Stimulated activated naive CD8-positive, alpha-beta T cell treated with anti-CD3 and anti-CD28 coated beads, Interleukin-15, Interleukin-2, amounts not matched to agents 100 ng/mL and 50 ng/mL, for 24 hours (primary cell): Measurements from ENCODE around the gene SGMS2.
"Not testable (repeated sequence)": the region's sequence is repeated elsewhere in the genome, so short reads cannot be mapped to it uniquely, and the experiment has no call there.

ENCODE experiments used
- H3K27ac Mint-ChIP-seq: one replicate; pipeline ENCODE4 v1.8.0; 2021; ENCODE audit warnings: mild to moderate bottlenecking, mixed read lengths
- H3K27me3 Mint-ChIP-seq: one replicate; pipeline ENCODE4 v1.8.0; 2021; ENCODE audit warnings: mixed read lengths
- H3K36me3 Mint-ChIP-seq: one replicate; pipeline ENCODE4 v1.8.0; 2021; ENCODE audit warnings: low read depth, mixed read lengths
- H3K4me1 Mint-ChIP-seq: one replicate; pipeline ENCODE4 v1.8.0; 2021; ENCODE audit warnings: low read depth, mixed read lengths
- H3K4me3 Mint-ChIP-seq: one replicate; pipeline ENCODE4 v1.8.0; 2021; ENCODE audit warnings: mild to moderate bottlenecking, mixed read lengths
- H3K9me3 Mint-ChIP-seq: one replicate; pipeline ENCODE4 v1.8.0; 2021; ENCODE audit warnings: mixed read lengths

Gene SGMS2

DNA sequence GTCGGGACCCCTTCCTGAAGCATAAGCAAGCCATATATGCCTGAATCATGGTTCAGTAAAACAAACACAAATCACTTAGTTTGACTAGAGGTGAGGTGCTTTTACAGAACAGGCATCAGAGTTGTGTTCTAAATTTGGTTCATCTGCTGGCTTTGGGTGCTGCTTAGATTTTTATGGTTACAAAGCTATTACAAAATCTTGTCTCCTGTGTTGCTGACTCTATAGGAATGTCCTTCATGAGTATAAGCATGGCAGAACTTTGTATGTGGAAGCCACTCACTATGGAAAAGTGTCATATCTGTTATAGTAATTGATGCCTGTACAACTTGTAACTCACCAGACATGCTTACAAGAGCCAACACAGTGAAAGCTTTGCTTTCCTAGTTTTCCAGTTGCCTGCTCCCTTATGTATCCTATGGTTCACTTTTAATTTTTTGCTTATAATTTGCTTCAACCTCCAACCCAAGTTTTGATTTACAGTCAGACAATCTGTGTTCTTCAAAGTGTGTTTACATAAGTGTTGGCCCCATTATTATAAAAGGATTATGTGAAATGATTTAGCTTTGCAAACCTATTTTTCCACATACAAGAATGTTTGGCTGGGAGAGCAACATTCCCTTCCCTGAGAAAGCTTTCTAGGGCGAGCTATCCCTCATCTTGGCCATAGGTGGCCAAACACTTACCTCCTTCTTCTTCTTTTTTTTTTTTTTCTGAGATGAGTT is 76.6 kb downstream of the SGMS2 start:
- no peak overlapping the region for H3K27ac Mint-ChIP-seq
- peaks cover 39% of the 10 kb centered on the region for H3K27me3 Mint-ChIP-seq
- no peak overlapping the region for H3K4me3 Mint-ChIP-seq
- peaks cover 7% of the 10 kb centered on the region for H3K9me3 Mint-ChIP-seq
- H3K4me1 Mint-ChIP-seq: no peaks in the 10 kb centered on the region
- peaks cover 6% of the 10 kb centered on the region for H3K36me3 Mint-ChIP-seq

DNA sequence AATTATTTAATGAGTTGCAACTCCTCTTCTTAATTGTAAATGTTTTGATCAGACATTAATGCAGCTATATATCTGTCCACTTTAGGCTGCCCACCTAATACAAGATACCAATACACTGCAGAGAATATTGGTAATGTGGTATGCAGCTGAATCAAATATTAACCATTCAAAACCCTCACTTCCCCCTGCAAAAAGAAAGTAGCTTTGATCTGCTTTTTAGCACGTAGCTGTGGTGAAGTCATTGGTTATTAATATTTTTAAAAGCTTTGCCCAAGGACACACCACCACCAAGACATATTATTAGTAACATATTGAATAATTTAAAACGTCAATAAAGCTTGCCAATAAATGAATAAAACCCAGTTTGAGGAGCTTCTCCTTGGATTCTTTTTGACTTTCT is 78.0 kb downstream of the SGMS2 start:
- H3K4me1 Mint-ChIP-seq: no peaks in the 10 kb centered on the region
- H3K27ac Mint-ChIP-seq: no peak overlapping the region
- H3K4me3 Mint-ChIP-seq: no peak overlapping the region
- peaks cover 7% of the 10 kb centered on the region for H3K9me3 Mint-ChIP-seq
- H3K27me3 Mint-ChIP-seq: peaks cover 34% of the 10 kb centered on the region
- peaks cover 6% of the 10 kb centered on the region for H3K36me3 Mint-ChIP-seq

DNA sequence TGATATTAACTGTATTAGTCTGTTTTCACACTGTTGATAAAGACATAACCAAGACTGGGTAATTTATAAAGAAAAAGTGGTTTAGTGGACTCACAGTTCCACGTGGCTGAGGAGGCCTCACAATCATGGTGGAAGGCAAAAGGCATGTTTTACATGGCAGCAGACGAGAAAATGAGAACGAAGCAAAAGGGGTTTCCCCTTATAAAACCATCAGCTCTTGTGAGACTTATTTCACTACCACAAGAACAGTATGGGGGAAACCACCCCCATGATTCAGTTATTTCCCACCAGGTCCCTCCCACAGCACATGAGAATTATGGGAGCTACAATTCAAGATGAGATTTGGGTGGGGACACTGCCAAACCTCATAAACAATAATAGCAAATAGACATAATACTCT is 80.3 kb downstream of the SGMS2 start:
- not testable (repeated sequence) for H3K4me3 Mint-ChIP-seq, H3K4me1 Mint-ChIP-seq, H3K27ac Mint-ChIP-seq, H3K36me3 Mint-ChIP-seq, H3K9me3 Mint-ChIP-seq
- H3K27me3 Mint-ChIP-seq: peaks cover 24% of the 10 kb centered on the region

DNA sequence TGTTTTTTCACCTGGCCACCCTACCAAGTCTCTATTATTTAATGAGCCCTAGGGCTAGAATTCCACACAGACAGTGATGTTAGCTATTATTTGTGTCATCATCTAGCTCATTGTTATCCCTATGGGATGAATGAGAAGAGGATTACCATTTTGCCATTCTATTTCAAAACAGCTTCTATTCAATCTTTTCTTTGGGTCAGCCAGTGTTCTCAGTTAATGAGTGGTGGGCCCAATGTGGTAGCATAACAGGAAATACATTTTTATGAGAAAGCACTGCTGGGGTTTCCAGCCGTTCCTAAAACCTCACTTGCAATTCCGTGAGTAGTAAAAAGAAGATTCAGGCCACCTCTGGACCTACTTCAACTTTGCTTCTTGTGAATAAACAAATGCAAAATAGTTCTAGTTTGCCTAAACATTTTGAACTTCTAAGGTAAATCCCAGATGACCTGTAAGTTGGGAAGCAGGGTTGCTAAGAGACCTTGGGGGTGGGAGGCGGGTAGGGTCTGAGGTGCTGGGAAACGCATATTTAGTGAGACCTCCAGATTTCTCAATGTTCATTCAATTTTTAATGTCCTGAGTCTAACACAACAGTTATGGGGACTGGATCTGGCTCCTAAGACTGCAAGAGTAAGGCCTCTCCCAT is 81.8 kb downstream of the SGMS2 start:
- no peaks in the 10 kb centered on the region for H3K4me1 Mint-ChIP-seq
- peaks cover 6% of the 10 kb centered on the region for H3K36me3 Mint-ChIP-seq
- no peak overlapping the region for H3K4me3 Mint-ChIP-seq
- H3K9me3 Mint-ChIP-seq: peaks cover 7% of the 10 kb centered on the region
- no peak overlapping the region for H3K27ac Mint-ChIP-seq
- peaks cover 15% of the 10 kb centered on the region for H3K27me3 Mint-ChIP-seq

DNA sequence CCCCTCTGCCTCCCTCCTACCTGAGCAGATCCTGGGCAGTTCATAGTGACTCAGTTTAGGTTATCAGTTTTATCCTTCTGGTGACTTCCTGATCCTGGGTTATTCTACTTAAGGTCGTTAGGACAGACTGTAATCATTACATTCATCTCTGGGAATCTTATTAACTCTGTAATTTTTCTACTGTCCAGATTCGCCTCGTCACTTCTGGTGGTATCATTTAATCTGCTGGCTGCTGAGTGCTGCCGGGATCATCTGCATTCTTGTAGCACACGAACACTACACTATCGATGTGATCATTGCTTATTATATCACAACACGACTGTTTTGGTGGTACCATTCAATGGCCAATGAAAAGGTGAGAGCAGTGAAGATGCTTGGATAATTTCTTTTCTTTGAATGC is 83.6 kb downstream of the SGMS2 start:
- H3K4me1 Mint-ChIP-seq: no peaks in the 10 kb centered on the region
- peaks cover 6% of the 10 kb centered on the region for H3K36me3 Mint-ChIP-seq
- H3K27me3 Mint-ChIP-seq: peaks cover 10% of the 10 kb centered on the region
- H3K4me3 Mint-ChIP-seq: no peak overlapping the region
- no peak overlapping the region for H3K27ac Mint-ChIP-seq
- H3K9me3 Mint-ChIP-seq: peaks cover 7% of the 10 kb centered on the region

DNA sequence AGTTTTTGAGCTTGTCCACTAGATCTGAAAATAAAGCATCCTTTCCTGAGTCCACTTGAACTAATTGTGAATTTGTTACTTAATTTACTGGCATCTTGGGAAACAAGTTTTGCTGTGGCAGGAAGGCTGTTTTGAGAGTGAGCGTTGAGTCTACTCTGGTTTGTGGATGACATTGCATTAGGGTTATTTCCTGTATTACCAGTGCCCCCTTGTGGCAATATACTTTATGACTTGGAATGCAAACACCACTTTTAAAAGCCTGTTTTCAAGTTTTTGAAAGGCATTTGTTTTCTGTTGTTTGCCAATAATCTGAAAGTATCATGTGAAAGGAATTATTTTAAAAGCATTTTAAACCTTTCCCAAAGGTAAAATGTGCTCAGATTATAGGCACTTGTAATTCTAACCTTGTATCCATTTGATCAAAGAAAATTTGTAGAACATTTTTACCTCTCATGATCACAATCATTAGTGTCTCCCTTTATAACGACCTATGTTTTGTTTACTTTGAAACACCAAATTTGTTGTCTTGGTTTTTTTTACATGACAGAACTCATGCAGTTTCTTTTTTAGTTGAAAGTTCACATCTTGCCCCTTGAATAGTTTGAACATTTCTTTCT is 88.7 kb downstream of the SGMS2 start:
- Mint-ChIP-seq H3K27ac (no peak overlapping the region), H3K36me3 (no peaks in the 10 kb centered on the region), H3K9me3 (no peaks in the 10 kb centered on the region)

DNA sequence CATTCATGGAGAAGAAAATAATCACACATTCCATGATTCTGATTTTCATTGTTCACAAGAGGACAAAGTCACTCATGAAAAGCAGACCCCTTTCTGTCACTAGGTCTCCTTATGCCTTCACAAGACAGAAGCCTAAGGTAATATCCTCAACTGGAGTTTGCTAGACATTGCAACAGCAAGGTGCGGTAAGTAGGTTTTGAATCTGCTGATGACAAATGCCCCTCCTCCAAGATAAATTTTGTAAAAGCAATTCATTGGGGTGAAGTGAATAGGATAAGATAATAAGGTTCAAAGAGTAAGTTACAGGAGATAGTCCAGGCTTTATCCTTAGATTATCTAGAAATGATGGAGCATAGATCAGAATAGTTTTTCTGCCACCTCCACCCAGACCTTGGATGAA is 90.5 kb downstream of the SGMS2 start:
- H3K27ac Mint-ChIP-seq: no peak overlapping the region
- H3K36me3 Mint-ChIP-seq: peaks cover 5% of the 10 kb centered on the region
- no peaks in the 10 kb centered on the region for H3K4me1 Mint-ChIP-seq
- H3K27me3 Mint-ChIP-seq: peaks cover 14% of the 10 kb centered on the region
- no peak overlapping the region for H3K4me3 Mint-ChIP-seq
- peaks cover 4% of the 10 kb centered on the region for H3K9me3 Mint-ChIP-seq

More for the DNA sequence above, 88.7 kb downstream of the SGMS2 start:
- Mint-ChIP-seq H3K27me3 (peaks cover 5% of the 10 kb centered on the region), H3K4me3 (no peak overlapping the region), H3K4me1 (no peaks in the 10 kb centered on the region)

DNA sequence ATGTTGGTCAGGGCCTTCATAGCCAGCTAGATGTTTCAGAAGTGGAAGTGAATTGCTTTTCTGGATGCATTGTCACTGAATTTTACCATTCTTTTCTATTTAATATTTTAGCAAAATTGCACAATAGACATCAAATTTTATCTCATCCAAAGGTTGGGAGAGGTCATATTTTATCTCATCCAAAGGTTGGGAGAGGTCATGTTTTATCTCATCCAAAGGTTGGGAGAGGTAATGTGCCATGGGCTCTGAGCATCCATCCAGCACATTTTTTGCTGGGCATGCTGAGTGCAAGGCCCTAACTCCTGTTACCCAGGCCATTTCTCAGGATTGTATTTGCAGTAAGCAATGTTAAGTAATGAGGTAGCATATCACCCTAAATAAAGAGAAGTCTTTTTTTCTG is 91.9 kb downstream of the SGMS2 start:
- H3K36me3 Mint-ChIP-seq: peaks cover 5% of the 10 kb centered on the region
- H3K9me3 Mint-ChIP-seq: peaks cover 4% of the 10 kb centered on the region
- peaks cover 18% of the 10 kb centered on the region for H3K27me3 Mint-ChIP-seq
- no peaks in the 10 kb centered on the region for H3K4me1 Mint-ChIP-seq
- H3K4me3 Mint-ChIP-seq: no peak overlapping the region
- H3K27ac Mint-ChIP-seq: no peak overlapping the region

DNA sequence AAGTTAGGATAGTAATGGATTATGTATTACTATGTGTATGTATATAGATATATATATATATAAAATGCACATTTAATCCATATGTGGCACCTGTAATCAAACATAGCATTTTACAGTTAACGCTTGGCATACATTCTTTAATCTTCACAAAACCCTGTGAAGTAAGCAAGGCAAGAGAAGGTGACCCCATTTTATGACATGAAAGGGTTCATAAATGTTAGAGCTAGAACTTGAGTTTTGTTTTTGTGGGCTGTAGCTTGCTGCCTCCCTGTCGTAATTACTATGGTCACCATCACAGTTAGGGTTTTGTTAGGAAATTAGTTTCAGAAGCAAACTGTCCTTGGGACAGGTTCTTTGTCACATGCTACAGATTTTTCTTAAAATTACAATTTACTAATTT is 92.8 kb downstream of the SGMS2 start:
- Mint-ChIP-seq H3K9me3 (peaks cover 4% of the 10 kb centered on the region), H3K36me3 (peaks cover 5% of the 10 kb centered on the region), H3K4me1 (no peaks in the 10 kb centered on the region), H3K27me3 (peaks cover 18% of the 10 kb centered on the region), H3K27ac (no peak overlapping the region), H3K4me3 (no peak overlapping the region)

DNA sequence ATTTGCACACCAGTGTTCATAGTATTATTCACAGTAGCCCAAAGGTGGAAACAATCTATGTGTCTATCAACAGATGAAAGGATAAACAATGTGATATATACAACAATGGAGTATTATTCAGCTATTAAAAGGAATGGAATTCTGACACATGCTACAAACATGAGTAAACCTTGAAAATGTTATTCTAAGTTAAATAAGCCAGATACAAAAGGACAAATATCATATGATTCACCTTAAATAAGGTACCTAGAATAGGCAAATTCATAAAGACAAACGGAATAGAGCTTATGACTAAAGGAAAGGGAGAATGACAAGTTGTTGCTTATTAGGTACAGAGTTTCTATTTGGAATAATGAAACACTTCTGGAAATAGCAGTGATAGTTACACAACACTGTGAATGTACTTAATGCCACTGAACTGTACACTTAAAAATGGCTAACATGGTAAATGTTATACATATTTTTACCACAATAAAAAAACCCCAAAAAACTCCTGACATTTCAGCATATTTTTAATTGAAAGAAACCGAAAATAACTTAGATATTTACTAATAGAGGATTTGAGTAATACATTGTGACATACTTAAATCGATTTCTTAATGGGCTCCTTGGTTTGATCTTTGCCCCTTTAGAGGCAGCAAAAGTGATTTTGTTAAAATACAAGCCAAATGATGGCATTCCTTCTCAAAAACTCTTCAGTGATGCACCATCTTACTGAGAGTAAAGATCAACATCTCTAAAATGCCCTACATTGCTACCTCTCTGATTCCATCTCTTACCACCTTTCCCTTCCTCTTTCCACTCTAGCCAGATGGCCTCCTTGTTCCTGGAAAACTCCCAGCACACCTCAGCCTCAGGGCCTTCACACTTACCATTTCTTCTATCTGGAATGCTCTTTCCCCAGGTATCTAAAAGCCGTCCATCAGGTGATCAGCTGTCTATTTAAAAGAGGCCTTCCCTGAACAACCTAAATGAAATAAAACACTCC is 98.0 kb downstream of the SGMS2 start:
- H3K9me3 Mint-ChIP-seq: peaks cover 4% of the 10 kb centered on the region
- no peak overlapping the region for H3K27ac Mint-ChIP-seq
- no peaks in the 10 kb centered on the region for H3K4me1 Mint-ChIP-seq
- H3K4me3 Mint-ChIP-seq: no peak overlapping the region
- H3K36me3 Mint-ChIP-seq: peaks cover 5% of the 10 kb centered on the region
- peaks cover 18% of the 10 kb centered on the region for H3K27me3 Mint-ChIP-seq

DNA sequence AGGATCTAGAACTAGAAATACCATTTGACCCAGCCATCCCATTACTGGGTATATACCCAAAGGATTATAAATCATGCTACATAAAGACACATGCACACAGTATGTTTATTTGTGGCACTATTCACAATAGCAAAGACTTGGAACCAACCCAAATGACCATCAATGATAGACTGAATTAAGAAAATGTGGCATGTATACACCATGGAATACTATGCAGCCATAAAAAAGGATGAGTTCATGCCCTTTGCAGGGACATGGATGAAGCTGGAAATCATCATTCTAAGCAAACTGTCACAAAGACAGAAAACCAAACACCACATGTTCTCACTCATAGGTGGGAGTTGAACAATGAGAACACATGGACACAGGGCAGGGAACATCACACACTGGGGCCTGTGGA is 101.0 kb downstream of the SGMS2 start:
- not testable (repeated sequence) for H3K27ac Mint-ChIP-seq, H3K4me1 Mint-ChIP-seq, H3K9me3 Mint-ChIP-seq, H3K27me3 Mint-ChIP-seq, H3K36me3 Mint-ChIP-seq, H3K4me3 Mint-ChIP-seq

DNA sequence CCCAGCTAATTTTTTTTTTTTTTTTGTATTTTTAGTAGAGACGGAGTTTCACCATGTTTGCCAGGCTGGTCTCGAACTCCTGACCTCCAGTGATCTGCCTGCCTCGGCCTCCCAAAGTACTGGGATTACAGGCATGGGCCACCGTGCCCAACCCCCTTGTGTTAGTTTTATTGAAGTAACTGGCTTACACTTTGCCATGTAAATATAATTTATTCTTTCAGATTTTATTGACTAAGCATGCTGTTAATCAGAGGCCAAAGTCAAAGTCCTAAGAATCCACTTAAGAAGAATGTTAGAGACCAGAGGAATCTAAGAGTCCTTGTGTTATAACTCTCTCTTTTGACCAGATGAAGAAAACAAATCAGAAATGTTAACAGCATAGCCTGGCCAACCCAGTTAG is 102.1 kb downstream of the SGMS2 start:
- not testable (repeated sequence) for H3K36me3 Mint-ChIP-seq, H3K9me3 Mint-ChIP-seq, H3K27me3 Mint-ChIP-seq, H3K4me1 Mint-ChIP-seq, H3K4me3 Mint-ChIP-seq, H3K27ac Mint-ChIP-seq

DNA sequence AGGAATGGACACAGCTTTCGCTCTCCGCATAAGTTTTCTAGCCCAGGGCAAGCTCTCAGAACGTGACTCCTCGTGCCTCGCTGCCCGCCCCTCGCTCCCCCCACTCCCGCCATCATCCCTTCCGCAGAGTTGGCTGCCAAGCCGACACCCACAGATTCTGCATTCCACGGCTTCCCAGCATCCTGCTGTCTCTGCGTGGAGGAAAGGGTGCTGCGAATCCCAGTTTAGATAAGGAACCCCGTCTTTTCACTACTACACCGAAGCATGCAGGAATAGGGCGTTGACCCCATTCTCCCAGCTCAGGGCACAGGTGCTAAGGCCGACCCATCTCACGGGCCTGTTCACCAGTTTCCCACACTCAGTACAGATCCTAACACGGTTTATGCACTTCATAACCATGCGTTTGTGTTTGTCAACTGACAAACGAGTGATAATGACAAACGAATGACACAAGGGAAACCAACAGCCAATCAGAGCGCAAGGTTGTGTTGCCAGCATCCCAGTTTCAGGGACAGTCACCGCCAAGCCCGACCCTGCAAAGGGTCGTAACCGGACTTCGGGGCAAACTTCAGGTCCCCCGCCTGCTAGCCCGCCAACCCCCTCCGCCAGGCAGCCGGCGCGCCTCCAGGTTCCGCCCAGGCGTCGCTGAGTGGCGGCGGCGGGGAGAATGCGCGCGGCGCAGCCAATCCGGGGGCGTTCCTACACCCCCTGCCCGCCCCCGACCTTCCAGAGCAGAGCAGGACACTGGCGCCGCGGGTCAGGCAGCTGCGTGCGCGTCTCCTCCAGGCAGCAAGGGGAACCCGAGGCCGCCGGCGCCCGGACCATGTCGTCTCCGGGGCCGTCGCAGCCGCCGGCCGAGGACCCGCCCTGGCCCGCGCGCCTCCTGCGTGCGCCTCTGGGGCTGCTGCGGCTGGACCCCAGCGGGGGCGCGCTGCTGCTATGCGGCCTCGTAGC is 106.4 kb downstream of the SGMS2 start, which contains the start of gene CYP2U1:
Gene CYP2U1, plus strand, starts transcription at position 729 of the 954 bp plus-strand sequence. Its CDS starts 95 bp downstream, at position 824.
- Mint-ChIP-seq H3K4me1 (peaks cover 21% of the 10 kb centered on the region), H3K36me3 (peaks cover 6% of the 10 kb centered on the region), H3K9me3 (no peaks in the 10 kb centered on the region), H3K27ac (peak within 1 kb of the TSS; percentile 48), H3K4me3 (peak within 1 kb of the TSS; percentile 87), H3K27me3 (no peaks in the 10 kb centered on the region)
